ENCODE measurements around the gene FCN2. TPM values are rescaled to one million over a fixed set of nuclear protein-coding genes. Genes with fewer than 3 reads are reported as not detected.

Gene FCN2
- total RNA-seq, 2 donors from 2014 or later, result not detected

DNA sequence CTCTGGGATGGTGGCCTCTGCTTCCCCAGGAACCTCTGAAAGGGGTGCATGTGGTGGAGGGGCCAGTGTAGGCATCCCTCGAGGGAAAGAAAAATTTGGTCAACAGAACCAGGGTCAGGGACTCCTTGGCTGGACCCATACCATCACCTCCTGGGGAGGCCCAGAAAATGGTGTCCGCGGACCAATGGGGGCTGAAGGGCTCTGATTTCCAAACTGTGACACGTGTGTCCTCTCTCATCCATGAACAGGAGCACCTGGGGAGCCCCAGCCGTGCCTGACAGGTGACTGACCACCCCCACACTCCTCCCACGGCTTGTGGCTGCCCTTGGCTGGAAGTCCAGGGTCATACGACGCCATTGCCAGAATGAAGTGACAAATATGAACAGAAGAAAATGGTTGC lies 3.9 kb downstream of the FCN2 start:
- no peak for DNase-seq (ENCODE audit: low spot score)

DNA sequence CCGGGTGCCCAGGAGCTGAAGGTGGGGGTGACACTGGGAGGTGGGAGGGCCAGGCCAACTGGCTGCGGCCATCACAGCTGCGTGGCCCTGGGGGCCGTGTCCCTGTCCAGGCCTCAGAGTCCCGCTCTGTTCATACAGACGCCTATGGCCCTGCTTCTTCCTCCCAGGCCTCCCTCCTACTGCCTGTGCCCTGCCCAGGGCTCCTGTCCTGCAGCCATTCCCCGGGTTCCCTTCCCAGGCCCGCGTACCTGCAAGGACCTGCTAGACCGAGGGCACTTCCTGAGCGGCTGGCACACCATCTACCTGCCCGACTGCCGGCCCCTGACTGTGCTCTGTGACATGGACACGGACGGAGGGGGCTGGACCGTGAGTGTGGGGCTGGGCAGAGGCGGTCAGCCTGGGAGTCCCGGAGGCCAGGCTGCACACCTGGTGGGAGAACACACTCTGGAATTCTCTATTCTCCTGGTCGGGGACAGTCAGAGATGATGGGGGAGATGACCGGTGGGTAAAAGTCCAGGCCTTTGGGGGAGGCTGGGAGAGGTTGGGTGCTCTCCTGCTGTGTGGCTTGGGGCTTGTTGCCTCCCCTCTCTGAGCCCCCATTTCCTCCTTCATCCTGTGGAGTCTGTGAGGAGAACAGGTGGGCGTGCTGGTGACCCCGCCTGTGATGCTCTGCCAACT lies 4.5 kb downstream of the FCN2 start:
- DNase-seq (ENCODE audit: low spot score), result no peak
- intact Hi-C loops (cut with DNase I), result no loop called here

More for the DNA sequence above, 3.9 kb downstream of the FCN2 start:
- intact Hi-C loops (cut with DNase I), result no loop called here

DNA sequence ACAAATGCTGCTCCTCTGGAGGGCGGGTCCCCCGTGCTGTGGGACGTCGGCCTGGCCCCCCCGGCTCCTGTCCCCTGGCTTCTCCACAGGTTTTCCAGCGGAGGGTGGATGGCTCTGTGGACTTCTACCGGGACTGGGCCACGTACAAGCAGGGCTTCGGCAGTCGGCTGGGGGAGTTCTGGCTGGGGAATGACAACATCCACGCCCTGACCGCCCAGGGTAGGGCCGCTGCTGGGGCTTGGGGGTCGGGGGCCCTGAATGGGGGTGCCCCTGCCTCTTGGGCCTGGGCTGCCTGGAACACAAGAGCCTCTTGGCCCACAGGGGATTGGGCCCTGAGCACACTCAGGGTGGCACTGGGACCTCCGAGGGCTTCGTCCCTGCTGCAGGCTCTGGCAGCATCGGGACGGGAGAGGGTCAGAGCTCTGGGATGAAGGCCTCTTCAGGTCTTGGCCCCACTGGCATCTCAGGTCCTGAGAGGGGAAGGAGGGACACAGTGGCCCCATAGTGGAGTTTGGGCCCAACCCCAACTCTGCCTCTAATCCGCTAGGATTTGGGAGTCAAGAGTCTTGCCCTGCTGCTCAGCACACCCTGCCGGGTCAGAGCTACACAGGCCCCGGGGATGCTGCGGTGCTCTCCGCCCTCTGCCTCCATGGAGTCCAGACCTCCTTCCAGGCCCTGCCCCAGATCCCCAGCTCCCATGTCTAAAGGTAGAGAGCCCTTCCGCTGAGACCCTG lies 5.2 kb downstream of the FCN2 start:
- intact Hi-C loops (cut with DNase I), result no loop called here
- DNase-seq (ENCODE audit: low spot score), result no peak

DNA sequence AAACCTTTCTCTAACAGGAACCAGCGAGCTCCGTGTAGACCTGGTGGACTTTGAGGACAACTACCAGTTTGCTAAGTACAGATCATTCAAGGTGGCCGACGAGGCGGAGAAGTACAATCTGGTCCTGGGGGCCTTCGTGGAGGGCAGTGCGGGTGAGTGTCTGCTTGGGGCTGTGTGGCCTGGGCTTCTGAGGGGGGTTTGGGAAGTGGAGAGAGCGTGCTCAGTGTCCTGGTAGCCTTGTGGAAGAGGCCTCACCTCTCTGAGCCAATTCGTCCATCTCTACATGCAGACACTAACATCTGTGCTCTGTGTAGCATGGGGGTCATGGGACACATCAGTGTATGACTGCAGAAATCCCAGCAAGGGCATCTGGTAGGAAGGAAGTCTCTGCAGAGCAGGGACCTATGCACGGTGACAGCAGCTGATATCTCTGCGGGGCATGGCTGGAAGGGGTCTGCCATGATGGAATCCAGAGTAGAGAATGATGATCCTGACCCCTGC lies 5.9 kb downstream of the FCN2 start:
- no peak for DNase-seq (ENCODE audit: low spot score)
- intact Hi-C loops (cut with DNase I), result no loop called here

DNA sequence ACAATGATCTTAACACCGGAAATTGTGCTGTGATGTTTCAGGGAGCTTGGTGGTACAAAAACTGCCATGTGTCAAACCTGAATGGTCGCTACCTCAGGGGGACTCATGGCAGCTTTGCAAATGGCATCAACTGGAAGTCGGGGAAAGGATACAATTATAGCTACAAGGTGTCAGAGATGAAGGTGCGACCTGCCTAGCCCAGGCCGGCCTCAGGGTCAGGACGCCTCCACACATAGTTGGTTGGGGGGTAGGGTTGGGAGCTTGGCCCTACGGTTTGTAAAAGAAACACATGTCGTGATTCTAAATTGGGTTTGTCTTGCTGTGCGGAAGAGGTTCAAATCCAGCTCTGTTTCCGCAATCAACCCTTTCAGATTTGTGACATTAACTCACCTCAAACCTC lies 6.6 kb downstream of the FCN2 start:
- intact Hi-C loops (cut with DNase I), result no loop called here

DNA sequence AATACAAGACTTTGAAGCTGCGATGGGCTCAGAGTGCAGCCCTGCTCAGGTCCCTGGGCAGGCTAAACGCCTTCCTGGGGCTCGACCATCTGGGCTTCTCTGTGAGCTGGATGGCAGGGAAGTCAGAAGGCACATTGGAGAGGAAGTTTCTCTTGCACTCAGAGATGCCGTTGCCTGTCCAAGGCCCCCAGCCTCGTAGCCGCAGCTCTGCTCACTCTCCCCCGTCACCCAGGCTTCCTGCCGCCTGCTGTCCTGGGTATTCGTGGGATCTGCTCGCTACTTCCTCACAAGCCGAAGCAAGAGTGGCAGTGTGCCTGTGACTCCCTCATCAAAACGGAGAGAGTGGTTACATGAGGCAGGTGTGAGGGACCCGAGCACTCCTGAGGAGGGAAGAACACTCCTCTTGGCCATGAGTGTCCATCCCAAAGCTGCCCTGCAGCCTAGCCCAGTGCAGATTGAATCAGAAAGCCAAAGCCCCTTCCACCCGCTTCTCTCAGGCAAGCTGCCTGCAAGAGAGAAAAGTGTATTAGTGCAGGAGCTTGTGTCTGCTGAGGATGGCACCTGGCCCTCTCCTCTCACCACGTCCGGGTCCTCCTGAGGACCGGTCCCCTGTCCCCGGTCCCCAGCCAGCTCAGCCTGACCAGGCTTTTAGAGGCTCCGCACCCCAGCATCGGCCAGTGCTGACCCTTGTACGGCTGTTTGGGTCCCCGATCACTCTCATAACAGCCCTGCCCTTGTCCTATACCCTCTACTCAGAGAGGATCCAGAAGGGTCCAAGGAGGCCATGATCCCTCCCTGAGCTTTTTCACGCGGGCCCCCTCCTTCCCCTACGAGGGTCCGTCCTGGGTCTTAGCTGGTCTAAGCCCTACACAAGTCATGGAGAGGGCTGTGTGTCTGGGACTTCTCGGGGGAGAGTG lies 7.3 kb downstream of the FCN2 start:
- DNase-seq (ENCODE audit: low spot score), result no peak
- intact Hi-C loops (cut with DNase I), result no loop called here

More for the DNA sequence above, 6.6 kb downstream of the FCN2 start:
- DNase-seq (ENCODE audit: low spot score), result no peak

DNA sequence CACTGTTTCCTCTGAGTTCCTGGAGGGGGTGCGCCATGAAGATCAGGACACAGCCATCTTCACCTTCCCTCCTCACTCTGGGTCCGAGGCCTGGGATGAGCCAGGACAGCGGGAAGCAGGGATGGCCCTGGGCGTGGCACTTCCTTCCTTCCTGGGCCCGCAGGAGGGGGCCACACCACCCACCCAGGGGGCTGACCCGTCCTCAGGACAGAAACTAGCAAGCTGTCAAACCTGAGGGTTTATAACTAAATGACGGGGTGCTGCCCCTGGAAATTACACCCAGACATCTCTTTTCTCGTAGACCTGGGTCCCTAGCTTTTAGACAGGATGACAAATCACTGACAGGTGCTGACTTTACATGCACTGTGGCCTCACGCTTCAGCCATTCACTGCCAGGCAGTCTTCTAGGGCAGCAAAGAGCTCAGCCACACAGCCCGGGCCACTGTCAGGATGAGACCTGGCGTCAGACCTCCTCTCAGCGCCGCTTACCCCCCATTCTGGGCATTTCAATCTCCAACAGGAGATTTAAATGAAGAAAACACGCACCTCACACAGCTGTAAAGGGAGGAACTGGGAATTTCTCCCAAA lies 8.1 kb downstream of the FCN2 start:
- intact Hi-C loops (cut with DNase I), result no loop called here
- no peak for DNase-seq (ENCODE audit: low spot score)

DNA sequence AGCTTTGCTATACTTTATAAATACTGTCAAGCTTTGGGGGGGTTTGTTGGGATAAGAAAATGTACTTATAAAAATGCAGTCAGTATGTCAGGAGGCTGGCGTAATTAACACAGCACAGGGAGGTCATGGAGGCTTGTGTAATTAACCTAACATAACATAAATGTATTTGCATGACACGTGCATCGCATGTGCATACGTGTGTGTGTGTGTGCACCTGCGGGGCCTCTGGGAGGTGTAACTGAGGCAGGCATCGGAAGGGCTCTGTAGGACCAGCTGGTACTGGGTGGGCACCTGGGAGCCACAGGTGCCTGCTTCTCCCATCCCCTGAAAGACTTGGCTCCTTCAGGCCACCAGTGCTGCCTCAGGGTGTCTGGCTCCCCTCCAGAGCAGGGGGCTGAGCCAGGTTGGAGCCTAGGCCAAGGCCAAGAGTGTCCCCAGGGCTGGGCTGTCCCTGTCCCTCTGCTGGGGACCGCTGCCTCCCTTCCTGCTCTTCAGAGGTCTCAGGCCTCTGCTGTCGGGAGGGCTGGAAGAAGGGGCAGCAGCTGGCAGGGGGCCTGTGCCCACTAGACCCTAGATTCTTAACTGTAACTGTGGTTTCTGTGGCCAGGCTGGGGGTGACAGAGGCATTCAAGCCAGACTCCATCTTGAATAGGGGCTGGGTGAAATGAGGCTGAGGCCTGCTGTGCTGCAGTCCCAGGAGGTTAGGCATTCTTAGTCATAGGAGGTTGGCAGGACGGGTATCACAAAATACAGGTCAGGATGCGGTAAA lies 9.0 kb downstream of the FCN2 start:
- intact Hi-C loops (cut with DNase I), result no loop called here
- DNase-seq (ENCODE audit: low spot score), result no peak

DNA sequence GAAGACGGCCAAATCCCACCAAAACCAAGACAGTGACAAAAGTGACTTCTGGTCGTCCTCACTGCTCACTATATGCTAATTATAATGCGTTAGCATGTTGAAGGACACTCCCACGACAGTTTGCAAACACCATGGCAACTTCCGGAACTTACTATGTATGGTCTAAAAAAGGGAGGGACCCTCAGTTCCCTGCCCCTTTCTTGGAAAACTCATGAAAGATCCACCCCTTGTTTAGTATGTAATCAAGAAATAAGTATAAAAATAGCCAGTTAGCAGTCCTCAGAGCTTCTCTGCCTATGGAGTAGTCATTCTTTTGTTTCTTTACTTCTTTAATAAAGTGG lies 9.5 kb downstream of the FCN2 start:
- intact Hi-C loops (cut with DNase I), result no loop called here
- DNase-seq (ENCODE audit: low spot score), result no peak

DNA sequence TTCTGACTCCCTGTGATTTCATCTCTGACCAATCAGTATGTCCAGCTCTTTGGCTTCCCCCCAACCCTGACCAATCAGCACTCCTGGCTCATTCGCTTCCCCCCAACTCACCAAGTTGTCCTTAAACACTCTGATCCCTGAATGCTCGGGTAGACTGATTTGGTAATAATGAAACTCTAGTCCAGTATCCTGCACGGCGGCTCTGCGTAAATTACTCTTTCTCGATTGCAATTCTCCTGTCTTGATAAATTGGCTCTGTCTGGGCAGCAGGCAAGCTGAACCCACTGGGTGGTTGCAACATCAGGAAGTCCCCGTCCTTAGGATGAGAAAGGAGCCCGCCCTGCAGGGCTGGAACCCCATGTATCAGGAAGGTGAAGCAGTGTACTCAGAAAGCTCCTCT lies 10.4 kb downstream of the FCN2 start:
- no peak for DNase-seq (ENCODE audit: low spot score)
- intact Hi-C loops (cut with DNase I), result no loop called here

DNA sequence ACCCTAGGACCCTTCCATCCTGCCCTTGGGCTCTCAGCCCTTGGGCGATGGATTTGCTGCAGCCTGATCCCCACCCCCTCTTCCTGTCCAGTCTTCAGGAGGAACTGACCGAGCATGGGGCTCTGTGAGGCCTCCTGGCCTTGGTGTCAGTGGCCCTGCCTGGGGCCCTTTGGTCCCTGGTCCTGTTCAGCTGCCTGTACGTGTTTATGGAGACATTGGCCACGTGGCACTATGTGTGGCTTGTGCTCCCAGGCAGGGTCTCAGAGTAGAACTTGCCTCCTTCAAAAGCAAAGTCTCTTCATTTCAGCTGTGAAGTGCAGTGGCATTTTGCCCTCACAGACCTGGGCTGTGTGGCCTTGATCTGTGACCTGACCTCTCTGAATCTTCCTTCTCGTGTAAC lies 11.1 kb downstream of the FCN2 start:
- intact Hi-C loops (cut with DNase I), result loop anchor here in 1 of 2 donors (1.0 kb wide), 1 partner anchor 40 kb away; no protein-coding TSS in a partner anchor
- DNase-seq (ENCODE audit: low spot score), result peak; percentile 48

DNA sequence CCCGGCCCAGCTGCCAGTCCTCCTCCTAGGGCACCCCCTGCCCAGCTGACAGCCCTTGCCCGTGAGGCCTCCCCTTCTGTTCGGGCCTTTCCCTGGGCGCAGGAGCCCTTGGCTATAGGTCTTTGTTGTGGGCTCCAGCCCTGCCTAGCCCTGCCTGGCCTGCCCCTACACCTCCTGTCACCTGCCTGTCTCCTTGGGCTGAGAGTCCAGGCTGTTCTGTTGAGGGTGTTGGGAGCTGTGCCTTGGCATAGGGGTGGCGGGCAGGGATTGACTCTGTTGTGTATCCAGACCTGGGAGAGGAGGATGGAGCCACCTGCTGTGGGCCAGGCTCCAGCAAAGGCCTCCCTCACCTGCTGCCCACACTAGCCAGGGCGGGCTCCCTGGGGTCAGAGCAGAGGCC lies 11.6 kb downstream of the FCN2 start:
- peak; percentile 60 for DNase-seq (ENCODE audit: low spot score)
- intact Hi-C loops (cut with DNase I), result loop anchor here in 1 of 2 donors (1.0 kb wide), 1 partner anchor 41 kb away; no protein-coding TSS in a partner anchor

DNA sequence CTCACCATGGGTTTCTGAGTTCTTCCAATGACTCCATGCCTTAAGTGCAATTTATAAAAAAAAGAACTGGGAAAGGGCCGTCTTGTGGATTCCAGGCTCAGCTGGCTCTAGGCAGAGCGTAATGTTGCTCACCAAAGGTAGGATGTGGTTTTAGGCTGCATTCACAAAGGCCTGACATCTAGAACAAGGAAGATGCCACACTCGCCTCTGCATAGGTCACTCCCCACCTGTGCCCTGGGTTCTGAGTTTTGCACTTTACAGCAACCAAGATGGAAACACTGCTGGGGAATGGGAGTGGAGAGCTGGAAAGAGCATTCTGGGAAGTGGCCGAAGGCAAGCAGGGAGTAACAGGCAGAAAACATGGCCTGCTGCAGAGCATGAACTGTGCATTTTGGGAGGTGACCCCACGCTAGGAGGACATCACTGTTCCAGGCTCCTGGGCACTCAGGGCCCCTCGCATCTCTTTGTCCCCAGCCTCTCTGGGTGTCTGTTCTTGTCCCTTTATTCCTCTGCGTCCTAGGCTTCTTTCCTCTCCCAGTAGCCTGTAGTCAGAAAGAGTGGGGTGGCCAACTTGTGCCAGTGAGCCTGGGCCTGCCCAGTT lies 12.3 kb downstream of the FCN2 start:
- intact Hi-C loops (cut with DNase I), result loop anchor here in 1 of 2 donors (1.0 kb wide), 1 partner anchor 42 kb away; no protein-coding TSS in a partner anchor
- DNase-seq (ENCODE audit: low spot score), result no peak

DNA sequence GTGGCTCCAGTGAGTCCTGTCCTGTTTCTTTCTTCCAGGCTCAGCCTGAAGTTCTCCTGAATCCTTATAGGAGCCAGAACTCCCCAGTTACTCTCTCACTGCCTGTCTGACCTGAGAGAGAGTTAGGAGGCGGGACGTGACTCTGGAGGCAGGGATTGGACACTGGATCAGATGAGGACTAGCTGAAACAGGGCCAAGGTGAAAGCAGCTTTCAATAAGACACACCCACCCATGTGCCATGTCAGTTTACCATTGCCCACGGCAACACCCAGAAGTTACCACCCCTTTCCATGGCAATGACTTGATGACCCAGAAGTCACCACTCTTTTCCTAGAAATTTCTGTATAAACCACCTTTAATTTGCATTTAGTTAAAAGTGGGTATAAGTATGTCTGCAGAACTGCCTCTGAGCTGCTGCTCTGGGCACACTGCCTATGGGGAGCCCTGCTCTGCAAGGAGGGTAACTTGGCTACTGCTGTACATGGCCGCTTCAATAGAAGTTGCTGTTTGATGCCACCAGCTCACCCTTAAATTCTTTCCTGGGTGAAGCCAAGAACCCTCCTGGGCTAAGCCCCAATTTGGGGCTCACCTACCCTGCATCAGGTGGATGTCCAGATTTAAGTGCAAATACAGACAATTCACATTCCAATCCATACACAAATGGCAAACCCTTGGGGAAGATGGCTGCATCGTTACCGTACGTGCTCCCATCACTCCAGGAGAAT lies 13.7 kb downstream of the FCN2 start:
- intact Hi-C loops (cut with DNase I), result no loop called here
- DNase-seq (ENCODE audit: low spot score), result no peak

DNA sequence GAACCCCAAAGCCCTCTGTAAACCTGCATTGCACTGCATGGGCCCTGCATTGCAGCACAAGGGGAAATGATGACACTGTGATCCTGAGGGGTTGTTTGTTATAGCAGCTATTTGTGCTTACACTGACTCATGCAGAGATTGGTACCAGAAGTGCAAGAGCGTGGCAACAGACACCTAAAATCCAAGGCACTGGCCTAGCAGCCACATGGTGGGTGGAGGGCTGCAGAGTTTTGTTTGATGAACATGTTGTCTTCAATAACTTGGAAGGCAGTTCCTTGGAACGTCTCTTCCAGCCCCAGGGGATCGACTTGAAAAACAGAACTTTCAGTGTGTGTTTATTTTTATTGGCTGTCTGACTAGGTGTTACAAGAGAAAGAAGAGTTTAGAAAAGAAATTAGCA lies 14.5 kb downstream of the FCN2 start:
- intact Hi-C loops (cut with DNase I), result no loop called here
- no peak for DNase-seq (ENCODE audit: low spot score)

DNA sequence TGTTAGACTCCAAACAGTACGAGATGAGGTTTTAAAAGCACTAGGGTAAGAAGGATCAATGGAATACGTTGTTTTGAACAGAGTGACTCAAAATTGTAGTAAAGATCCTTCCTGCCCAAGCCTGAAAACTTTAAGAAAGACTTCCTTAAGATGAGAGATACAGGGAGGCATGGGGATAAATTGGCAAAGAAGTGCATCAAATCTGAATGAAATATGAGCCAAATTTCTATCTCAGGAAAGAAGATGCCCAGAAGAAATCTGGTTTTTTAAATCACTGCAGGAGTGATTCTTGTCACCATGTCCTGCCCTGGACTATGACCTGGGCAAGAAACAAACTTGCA lies 14.9 kb downstream of the FCN2 start:
- intact Hi-C loops (cut with DNase I), result no loop called here
- no peak for DNase-seq (ENCODE audit: low spot score)

DNA sequence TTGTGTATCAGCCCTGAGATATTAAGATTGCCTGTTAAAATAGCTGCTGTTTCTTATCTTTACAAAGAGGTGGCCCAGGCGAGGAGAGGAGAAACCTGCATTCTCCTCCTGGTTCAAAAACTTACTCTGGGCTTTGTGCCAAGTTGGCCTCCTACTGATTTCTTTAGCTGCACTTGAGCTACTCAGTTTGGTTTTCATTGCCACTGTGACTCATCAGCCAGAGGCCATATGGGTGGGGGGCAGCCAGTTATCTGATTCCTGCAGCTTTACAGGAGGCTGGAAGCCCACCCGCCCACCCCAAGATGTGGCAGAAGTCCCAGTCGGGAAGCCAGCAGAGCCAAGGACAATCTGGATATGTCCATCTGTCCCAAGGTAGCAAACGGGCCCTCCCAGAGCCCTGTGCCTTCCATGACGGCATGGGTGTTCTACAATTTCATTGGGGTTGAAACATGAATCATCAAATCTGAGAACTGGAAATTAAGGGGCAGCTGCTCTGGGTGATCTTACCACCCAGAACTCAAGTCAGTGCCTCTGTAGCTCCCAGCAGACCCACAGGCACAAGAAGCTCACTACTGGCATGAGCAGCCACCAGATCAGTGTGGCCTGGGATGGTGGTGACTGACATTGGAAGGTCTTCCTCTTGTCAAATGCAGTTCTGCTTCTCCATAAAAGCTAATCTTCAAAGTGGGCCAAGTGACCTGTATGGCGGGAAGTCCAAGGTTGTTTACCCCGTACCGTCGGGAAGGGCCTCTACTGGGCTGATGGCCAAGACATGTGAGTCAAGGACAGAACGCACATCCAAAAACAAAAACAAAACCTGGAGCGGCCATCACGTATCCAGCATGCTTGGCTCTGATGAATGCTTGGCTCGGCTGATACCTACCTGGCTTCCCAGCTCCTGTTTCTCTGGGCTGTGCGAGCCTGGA lies 15.6 kb downstream of the FCN2 start:
- intact Hi-C loops (cut with DNase I), result no loop called here
- peak; percentile 76 for DNase-seq (ENCODE audit: low spot score)
